Midbrain (tissue), 1 donor: ENCODE data around the gene GRK3.
"Not testable (repeated sequence)": the region's sequence is repeated elsewhere in the genome, so short reads cannot be mapped to it uniquely, and the experiment has no call there.

Experiments used
- DNase-seq: peaks from one replicate; lab custom pipeline; 2025; lab: John Stamatoyannopoulos, UW

The GRK3 gene

DNA sequence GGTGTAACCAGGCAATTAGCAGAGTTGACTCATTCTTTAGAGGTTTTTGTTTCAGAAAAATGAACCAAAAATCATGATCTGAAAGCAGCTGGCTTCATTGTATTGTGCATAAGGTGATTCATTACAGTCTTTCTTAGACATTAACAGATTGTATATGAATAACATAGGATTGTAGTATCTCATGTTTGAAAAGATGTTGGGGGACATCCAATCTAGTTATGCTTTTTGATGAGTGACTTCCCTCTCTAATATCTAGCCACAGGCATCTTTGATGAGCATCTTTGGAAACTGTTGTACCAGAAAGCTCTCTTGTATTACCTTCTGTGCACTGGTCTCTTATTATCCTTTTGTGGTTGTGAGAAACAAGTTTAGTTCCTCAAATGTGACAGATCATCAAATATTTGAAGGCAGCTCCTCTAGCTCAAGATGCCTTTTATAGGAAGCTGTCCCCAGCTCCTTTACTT is 8.3 kb downstream of the GRK3 start:
- no peak for DNase-seq

DNA sequence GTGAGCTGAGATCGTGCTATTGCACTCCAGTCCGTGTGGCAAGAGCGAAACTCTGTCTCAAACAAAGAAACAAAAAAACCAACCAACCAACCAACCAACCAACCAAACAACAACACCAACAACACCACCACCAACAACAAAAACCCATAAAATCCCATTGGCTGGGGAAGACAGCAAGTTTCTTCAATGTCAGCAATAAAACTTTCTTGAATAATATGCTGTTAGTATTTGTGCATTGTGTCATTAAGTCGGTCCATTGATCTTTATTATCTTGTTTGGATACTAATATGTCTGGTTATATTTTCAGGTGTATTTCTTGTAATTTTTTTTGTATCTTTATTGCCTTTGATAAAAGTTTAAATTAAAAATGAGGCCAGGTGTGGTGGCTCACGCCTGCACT is 9.4 kb downstream of the GRK3 start:
- no peak for DNase-seq

DNA sequence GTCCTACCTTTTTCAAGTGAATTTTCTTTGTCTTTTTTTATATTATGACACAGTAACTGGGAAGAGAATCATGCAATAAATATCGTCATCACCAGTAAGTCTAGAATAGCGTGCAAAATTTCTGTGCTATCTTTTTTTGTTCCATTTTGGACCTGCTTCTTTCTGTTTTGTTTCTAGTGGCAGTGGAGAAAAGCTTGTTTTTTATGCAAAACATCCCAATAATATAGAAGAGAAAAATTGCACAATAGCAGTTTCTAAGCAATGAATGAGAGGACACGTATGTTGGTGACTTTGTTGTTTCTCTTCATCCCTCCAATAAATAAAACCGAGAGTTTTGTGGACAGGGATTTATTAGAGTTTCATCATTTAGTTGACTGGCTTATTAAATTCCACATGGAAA is 10.3 kb downstream of the GRK3 start:
- DNase-seq, result no peak

DNA sequence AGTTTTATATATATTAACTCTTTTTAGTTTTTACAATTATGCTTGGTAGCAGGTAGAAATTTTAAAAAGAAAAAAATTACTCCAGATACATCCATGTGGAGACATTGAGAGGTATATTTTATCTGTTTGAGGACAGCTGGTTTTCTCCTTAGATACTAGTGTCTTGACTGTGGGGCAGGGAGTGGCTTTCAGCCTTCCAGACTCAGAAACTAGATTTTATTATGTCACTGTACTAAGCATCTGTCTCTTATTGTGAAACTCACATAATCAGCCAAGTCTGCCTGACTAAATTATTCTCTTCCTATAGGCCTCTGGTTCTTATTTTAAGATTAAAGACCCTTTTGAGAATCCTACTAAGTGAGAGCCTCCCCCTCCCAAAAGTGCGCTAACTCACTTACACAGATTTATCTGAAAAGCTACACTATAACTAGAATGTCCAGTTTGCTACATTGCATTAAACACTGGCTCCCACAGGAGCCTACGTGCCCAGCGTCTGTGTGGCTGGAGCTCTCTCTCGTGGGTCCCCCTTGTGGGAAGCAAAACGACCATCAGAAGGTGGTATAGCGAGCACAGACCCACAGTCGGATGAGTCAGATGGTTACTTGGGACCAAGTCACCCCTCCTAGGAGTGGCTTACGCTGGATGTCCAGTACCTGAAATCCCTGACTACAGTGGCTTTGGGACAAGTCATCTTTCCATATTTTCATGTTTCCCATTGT is 11.4 kb downstream of the GRK3 start:
- not testable (repeated sequence) for DNase-seq

DNA sequence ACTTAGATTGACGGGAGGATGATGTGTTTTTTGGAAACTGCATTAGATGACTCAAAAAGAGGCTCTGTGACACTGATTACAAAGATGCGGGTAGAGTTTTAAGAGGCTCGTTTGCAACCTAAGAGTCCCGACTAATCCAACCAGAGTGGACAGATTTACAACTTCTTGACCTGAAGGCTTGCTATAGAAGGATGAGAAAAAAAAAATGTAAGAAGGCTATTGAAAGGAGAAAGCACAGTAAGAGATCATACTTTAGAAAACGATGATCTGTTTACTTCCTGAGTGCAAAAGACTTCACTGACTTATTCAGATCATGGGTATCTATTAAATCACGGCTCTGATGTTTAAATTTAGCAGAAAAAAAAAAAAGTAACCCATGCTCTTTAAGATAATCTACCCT is 17.0 kb downstream of the GRK3 start:
- not testable (repeated sequence) for DNase-seq

DNA sequence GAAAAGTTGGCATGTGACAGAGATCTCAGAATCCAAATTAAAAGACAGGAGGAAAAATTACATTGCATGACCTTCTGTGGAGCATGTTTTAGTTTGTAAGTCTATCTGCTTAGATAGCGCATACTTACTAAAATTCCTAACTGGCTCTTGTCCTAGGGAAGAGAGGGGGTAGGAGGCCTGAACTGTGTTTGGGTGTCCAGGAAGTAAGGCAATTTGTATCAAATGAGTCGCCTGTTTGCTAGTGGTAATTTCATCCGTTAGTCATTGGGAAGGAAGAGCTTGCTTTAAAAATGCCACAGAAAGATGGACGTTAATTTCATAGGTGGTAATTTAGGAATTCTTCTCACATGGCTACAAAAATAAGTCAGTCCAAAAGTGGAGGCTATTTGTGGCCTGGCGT is 18.5 kb downstream of the GRK3 start:
- DNase-seq, result no peak

DNA sequence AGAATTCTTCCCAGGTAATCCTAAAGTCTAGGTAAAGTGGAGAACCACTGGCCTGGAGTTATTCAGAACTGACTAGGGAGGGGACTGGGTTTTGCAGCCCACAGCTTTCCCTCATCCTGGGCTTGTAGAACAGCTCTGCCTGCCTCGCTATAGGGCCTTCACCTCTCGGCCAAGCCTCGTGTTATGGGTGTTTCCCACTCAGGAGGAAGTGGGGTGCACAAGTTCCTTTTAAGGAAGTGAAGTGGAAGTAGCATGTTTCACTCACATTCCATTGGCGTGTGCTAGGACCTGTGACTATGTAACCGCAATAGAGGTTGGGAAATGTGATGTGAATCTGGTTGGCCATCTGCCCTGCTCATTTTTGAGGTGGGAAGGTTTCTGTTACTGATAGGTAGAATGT is 20.5 kb downstream of the GRK3 start:
- not testable (repeated sequence) for DNase-seq

DNA sequence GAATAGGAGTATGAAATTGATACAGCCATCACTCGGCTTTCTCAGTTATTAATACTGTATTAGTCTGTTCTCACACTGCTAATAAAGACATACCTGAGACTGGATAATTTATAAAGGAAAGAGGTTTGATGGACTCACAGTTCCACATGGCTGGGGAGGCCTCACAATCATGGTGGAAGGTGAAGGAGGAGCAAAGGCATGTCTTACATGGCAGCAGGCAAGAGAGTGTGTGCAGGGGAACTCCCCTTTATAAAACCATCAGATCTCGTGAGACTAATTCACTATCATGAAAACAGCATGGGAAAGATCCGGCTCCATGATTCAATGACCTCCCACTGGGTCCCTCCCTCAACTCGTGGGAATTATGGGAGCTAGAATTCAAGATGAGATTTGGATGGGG is 25.2 kb downstream of the GRK3 start:
- DNase-seq, result not testable (repeated sequence)

DNA sequence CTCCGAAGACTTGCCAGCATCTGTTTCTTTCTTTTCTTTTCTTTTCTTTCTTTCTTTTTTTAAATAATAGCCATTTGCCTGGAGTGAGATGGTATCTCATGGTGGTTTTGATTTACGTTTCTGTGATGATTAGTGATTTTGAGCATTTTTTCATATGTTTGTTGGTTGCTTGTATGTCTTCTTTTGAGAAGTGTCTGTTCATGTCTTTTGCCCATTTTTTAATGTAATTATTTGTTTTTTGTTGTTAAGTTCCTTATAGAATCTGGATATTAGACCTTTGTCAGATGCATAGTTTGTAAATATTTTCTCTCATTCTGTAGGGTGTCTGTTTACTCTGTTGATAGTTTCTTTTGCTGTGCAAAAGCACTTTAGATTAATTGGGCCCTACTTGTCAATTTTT is 28.8 kb downstream of the GRK3 start:
- not testable (repeated sequence) for DNase-seq

DNA sequence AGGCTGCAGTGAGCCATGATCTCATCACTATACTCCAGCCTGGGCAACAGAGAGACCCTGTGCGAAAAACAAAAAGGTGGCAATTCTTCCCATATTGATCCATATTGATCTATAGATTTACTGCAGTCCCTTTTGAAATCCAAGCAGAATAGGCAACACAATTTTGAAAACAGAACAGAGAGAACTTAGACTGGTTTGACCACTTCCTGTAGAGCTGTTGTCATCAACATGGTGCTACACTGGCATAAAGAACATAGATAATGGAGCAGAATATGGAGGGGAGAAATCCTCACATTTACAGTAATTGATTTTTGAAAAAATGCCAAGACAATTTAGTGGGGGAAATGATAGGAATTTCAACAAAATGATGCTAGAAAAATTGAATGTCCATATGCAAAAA is 34.1 kb downstream of the GRK3 start:
- no peak for DNase-seq

DNA sequence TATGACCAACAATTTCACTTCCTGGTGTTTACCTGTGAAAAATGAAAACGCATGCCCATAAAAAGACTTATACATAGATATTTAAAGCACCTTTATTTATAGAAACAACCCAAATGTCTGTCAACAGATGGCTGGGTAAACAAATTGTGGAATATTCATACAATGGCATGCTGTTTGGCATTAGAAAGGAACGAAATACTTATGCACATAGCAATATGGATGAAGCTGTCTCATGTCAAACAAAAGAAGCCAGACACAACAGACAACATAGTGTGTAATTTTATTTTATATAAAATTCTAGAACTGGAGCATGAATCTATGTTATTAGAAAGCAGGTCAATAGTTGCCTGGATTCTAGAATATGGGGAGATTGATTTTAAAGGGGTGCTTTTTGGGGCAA is 38.0 kb downstream of the GRK3 start:
- DNase-seq, result no peak

DNA sequence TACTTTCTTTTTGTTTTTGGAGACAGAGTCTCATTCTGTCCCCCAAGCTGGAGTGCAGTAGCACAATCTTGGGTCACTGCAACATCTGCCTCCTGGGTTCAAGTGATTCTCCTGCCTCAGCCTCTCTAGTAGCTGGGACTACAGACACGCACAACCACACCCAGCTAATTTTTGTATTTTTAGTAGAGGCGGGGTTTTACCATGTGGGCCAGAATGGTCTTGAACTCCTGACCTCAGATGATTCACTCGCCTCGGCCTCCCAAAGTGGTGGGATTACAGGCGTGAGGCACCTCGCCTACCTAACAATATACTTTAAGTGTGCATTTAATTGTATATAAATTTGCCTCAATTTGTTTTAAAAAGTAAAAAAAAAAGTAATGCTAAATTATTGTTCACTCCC is 38.4 kb downstream of the GRK3 start:
- no peak for DNase-seq

DNA sequence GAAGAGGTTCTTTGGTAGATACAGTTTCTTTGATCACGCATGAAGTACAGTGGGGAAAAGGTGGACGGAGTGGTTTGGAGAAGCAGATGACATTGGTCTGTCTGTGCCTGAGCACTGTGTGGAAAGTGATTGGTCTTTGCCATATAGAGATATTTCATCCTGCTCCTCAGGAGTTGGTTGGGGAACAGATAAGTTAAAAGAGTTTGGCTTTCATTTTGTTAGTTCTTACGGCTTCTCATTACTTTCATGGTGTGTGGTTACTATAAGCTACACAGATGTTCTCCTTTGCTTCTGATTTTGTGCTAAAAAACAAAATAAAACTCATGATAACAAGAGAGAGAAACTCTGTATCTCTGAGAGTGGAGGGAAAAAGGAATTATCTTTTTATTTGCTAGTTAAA is 40.7 kb downstream of the GRK3 start:
- not testable (repeated sequence) for DNase-seq

DNA sequence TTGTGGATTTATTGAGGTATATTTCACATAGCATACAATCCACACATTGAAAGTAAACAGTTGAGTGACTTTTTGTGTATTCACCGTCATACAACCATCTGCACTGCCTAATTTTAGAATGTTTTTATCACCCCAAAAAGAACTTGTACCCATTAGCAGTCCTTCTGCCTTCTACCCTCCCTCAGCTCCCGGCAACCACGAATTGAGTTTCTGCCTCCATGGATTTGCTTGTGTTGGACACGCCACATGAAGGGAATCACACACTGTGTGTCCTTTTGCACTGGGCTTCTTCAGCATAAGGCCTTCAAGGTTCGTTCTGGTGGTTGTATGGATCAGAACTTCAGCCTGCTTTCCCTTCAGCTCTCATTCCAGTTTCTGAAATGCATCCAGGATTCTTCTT is 41.1 kb downstream of the GRK3 start:
- DNase-seq, result not testable (repeated sequence)

DNA sequence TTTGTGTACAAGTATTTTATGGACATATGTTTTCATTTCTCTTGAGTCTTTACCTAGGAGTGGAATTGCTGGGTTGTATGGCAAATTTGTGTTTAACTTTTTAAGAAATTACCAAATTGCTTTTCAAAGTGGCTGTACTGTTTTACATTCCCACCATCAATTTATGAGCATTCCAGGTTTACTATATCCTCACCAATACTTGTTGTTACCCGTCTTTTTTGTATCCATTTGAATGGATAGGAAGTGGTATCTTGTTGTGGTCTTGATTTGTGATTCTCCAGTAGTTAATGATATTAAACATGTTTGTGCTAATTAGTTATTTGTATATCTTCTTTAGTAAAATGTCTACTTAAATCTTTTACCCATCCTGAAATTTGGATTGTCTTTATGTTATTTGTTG is 46.8 kb downstream of the GRK3 start:
- DNase-seq, result not testable (repeated sequence)

DNA sequence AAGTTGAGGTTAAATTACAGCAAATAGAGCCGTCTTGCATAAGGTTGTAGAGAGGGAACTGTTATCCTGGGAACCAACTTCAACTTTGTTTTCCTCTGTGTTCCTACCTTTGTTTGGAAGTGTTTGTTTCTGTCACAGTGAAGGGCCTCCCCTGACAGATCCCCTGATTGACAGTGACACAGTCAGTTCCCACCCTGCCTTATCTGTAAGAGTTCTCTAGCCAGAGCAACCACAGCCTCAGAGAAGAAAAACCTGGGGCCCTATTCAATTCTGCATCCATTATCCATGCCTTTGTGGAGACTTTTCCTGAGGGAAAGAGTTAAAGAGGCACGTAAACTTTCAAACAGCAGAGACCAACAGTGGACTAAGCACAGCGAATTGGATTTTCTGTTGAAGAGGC is 48.7 kb downstream of the GRK3 start:
- not testable (repeated sequence) for DNase-seq

DNA sequence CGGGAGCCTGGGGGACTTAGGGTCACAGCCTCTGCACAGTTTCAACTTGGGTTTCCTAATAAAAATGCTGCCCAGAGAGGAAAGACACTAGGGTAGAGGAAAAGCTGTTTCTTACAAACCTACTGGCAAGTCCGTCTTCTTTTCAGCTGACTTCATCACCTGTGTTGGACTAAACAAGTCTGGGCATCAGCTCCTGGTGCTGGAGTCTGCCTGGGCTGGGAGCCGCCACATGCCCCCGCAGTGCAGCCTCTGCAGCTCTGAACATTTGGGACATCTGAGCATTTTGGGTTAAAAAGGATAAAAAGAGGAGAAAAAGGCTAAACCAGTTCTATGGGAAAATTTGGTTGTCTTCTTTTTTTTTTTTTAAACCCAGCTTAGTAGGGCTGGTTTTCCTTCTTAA is 49.1 kb downstream of the GRK3 start:
- DNase-seq, result not testable (repeated sequence)

DNA sequence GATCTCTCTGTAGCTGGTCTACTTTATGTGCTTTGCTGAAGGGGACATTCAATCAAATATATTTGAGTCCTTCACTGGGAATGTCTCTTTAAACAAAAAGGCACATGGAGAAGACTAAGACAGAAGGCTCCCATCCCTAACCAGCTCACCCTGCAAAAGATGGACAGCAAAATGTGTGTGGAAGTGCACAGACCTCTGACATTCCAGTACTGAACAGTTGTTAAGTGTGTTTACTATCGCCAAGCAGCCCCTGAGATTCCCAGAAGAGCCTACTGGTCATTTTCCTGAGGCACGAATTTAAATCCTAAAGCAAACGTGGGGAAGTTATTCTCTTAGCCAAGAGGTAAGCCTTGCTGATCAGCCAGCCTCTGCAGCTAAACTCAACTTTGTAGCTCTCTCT is 50.3 kb downstream of the GRK3 start:
- not testable (repeated sequence) for DNase-seq

DNA sequence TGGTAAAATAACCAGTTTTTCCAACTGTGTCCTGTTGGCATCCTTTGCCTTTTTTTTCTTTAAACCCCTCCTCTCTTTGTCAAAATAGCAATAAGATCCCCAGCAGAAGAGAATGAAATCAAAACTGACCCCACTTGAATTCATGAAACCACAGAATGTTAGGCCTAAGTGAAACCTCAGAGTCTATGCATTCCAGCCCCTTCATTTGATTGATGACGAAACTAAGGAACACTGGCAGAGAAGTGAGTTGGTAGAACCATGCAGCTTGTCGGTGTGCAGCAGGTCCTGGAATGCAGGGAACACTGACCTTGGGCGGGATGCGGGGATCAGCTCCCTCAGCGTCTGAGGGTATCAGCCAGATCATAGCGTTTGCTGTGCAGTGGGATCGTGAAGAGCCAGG is 57.5 kb downstream of the GRK3 start:
- DNase-seq, result no peak

DNA sequence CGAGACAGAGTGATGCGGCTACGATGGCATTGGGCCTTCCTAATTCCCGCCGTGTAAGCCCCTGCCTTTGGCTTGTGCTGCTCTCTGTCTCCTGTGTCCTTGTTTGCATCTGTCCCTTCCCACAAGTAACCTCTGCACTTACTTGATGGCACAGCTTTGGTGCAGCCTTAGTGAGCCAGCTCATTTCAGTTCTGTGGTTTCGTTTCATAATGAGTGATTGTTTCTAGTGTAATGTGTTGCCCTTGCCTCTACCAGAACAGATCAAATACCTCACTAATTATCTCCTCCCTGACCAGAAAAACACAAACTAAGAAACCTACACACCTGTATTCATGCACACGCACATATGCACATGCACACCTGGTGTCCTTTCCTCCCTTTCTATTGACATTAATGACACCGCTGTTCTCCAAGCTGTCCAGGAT is 58.8 kb downstream of the GRK3 start:
- no peak for DNase-seq

DNA sequence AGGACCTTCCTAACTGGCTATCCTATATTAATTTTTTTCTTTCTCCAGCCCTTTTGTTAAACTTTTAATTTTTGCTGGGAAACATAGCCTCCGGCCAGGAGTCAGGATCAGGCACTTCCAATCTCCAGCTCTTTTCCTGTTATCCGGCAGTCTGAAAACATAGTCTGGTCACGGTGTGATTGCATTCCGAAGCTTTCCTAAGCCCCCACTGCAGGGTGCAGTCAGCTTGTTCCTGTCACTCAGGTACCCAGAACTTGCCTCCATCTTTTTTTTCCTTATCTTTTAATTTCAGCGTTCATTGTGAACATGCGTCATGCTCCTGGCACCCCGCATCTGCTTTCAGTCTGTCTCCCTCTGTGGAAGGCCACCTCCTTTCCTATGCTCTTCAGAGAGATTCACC is 59.4 kb downstream of the GRK3 start:
- no peak for DNase-seq

DNA sequence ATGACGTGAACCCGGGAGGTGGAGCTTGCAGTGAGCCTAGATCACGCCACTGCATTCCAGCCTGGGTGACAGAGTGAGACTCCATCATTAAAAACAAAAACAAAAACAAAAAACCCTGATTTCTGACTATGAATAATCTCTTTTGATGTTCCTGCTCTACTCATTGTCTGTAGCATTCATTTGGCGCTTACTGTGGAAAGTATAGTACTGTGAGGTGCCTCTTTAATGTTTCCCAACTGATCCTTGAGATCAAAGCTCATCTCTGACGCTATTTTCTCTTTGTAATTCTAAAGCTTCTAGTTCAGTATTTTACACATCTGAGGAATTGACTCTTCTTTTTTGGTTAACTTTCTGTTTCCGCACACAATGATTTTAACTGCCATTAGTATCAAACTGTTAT is 60.0 kb downstream of the GRK3 start:
- DNase-seq, result no peak

DNA sequence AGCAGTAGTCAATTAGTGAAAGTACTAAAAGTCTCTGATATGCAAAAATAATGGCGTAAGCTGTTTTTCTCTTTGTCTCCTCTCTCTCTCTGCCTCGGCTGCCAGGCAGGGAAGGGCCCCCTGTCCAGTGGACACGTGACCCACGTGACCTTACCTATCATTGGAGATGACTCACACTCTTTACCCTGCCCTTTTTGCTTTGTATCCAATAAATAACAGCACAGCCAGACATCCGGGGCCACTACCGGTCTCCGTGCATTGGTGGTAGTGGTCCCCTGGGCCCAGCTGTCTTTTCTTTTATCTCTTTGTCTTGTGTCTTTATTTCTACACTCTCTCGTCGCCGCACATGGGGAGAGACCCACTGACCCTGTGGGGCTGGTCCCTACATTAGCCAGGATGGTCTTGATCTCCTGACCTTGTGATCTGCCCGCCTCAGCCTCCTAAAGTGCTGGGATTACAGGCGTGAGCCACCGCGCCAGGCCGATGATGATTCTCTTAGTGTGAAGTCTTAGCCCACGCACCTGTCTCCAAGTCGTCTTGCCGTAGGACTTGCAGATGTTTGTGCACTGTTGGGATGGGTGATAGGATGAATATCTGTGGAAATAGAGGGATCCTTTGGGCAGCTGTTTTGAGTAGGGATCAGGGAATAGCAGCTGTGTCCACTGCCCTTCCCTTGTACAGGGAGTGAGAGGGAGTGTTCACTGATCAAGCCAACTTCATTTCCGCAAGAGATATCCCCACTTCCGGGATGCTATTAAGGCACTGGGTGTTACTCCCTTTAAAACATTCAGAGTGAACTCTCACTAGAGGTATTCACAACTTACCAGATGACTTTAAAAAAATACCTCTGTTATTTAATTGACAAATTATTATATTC is 61.5 kb downstream of the GRK3 start:
- DNase-seq, result not testable (repeated sequence)
